Brain pericyte (primary cell): ENCODE results near the gene MTF1.
A peak's percentile ranks its signal among the peaks of the same experiment; 100 is the strongest.

ENCODE experiments used
- DNase-seq: peaks from one replicate; pipeline ENCODE4 v3.0.0-alpha.2; 2012; ENCODE audit warnings: low read depth, low spot score

Gene MTF1

DNA sequence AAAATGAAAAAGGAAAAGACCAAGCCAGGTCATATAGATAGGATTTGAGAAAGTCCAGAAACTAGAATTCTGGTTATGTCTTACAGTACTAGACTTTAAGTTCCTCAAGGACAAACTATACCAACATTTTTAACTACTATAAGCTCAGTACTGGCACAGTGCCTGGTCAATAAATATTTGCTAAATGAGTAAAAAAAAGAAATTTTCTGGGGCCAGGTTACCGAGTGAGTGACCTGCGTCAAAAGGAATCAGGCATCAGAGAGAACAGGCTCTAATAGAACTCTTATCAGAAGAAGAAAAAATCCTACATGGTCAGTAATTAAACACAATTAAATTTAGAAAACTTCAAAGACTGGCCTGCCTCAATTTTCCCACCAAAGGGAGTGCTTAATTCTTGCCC is 27.6 kb downstream of the MTF1 start:
- no peak for DNase-seq

DNA sequence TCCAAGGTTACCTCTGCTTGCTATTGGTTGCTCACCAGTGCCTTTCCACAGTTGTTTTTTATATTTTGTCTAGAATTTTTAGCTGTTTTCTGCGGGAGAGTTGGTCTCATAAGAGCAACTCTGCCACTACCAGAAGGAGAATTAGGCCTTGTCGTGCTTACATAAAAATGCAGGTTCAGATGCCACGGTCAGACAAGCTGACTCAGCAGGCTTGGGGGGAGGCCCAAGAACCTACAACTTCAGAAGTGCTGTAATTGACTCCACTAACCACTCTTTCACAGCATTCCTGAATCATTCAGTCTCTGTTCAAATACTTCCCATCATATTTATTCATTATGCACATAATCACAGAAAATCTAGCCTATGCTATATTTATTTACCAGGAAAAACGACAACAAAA is 28.3 kb downstream of the MTF1 start:
- DNase-seq = no peak

DNA sequence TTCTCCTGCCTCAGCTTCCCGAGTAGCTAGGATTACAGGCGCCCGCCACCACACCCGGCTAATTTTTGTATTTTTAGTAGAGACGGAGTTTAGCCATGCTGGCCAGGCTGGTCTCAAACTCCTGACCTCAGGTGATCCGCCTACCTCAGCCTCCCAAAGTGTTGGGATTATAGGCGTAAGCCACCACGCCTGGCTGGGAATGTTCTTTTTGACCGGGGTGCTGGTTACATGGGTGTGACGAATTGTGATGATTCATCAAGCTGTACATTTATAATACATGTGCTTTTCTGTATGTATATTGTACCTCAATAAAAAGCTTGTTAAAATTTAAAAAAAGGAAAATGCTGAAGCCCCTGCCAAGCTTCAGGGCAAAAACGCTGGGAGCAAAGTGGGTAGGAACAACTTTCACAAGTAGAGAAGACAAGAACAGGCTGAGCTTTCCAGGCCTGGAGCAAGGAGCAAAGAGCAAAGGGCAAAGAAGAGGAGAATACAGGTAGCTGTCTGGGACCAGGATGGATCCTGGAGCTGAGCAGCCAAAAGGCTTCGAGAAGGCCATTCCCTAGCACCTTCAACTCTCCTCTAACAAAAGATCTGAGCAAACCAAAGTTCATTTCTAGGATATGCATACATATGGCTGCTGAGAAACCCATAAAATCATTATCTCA is 30.9 kb downstream of the MTF1 start:
- DNase-seq = no peak

DNA sequence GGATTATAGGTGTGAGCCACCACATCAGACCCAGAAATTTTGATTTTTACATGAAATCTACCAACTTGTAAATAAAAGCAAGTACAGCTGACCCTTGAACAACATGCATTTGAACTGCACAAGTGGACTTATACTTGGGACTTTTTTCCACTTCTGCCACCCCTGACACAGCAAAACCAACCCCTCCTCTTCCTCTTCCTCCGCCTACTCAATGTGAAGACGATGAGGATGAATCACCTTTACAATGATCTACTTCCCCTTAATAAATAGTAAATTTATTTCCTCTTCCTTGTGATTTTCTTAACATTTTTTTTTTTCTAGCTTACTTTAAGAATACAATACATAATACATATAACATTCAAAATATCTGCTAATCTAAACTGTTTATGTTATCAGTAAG is 33.9 kb downstream of the MTF1 start:
- DNase-seq = no peak

DNA sequence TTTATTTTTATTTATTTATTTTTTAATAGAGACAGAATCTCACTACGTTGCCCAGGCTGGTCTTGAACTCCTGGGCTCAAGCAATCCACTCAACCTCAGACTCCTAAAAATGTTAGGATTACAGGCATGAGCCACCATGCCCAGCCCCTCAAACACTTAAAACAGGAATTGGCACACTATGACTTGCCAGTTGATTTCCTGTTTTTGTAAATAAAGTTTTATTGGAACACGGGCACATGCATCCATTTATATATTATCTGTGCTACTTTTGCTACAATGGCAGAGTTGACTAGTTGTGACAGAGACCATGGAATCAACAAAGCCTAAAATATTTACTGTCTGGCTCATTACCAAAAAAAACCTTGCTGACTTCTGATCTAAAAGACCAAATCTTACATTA is 35.4 kb downstream of the MTF1 start:
- DNase-seq = no peak

DNA sequence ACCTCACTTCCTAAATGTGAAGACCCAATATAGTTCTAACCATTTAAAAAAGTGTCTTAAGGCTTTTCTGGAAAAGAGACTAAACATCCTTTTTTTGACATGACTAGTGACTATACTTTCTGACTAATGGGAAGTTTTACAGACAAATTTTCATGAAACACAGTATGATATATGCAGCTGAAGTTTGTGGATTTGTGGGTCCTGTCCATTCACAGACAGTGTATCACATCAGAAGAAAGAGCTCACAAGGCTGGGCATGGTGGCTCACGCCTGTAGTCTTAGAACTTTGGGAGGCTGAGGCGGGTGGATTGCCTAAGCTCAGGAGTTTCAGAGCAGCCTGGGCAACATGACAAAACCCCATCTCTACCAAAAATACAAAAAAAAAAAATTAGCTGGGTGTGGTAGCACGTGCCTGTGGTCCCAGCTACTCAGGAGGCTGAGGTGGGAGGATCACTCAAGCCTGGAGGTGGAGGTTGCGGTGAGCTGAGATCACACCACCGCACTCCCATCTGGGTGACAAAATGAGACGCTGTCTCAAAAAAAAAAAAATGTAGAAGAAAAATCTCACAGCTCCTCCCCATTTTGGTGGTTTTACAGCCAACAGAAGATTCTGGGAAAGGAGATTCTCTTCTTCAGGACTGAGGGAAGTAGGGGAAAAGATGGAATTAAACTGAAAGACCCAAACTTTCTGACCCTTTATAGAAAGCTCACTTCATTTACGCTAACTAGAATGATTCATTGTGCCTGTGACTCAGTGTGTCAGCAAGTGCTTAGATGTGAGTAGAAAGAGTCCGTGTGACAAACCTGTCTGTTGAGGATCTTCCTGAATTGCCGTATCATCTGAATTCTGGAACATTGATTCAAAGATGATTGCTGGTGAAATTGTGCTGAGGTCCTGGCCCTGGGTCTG is 36.2 kb downstream of the MTF1 start:
- no peak for DNase-seq

DNA sequence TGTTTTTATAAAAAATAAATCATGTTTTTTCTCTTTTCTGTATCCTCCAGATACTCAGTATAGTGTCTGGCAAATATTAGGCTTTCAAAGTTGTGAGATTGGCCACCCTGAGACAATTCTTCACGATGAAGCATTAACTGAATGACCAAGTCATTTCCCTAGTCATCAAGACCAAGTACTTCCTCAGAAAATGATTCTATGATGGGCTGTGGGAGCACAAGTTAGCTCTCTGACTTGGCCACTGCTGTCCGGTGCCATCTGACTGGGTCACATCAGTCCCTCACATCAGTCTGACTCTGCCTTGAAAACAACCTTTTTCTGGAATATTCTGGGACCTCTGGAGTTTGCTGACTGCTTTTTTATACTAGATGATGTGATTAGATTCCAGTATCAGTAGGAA is 37.9 kb downstream of the MTF1 start:
- DNase-seq = no peak

DNA sequence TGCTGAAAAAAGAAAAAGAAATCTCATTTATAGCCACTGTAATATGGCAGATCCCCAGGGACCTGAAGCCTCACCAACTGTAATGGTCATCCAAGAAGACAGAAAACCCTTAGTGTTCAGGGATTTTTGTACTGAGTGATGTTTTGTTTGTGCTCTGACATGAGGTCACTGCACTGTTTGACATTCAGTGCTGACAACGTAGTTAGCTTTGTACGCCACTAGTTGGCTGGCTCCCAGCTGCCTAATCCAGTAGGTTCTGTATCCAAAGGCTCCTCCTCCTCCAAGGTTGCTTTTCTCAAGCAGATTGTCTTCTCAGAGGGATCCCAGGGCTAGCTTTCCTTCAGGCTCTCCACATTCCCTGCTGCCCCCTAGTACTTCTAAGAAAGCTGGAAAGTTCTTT is 41.9 kb downstream of the MTF1 start:
- DNase-seq = no peak

DNA sequence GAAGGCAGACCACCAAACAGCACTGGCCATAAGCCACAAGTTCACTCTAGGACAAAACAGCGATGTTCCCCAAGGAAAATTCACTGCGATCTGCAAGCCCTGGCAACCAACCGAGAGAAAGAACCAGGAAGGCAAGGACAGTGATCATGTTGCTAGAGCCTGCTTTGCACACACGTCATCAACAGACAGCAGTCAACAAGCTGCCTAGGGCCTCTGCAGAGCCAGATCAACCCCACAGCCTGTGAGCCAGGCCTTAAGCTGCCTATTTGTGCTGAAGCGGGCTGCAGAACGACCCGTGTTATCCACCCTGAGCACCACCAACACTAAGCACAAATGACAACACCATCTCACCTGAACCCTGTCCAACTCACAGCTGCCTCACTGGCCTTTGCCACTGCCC is 45.1 kb downstream of the MTF1 start:
- no peak for DNase-seq

DNA sequence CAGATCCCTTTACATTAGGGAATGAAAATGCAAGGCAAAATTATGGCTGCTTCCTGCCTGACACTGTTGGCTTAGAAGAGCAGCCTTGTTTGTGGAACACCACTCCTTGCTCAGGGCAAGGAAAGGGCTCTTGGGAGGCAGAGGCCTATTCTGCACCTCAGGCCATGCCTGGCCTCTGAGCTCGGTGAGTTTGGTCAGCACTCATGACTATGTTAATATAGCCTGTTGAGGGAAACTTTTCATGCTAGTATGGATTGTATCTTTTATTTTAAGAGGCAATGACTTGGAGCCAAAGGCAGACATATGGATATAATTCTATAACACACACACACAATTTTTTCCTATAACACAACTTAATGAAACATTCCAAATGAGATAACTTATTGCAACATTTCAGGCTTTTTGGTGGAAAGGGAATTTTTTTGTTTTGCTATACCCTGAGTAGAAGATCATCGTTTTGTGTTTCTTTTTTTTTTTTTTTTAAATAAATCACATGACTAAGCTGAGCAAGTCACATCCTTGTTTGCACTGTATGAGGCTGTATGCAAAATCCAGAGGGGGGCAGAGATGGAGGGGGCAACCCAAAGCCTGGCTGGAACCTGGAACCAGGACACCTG is 45.8 kb downstream of the MTF1 start:
- no peak for DNase-seq

DNA sequence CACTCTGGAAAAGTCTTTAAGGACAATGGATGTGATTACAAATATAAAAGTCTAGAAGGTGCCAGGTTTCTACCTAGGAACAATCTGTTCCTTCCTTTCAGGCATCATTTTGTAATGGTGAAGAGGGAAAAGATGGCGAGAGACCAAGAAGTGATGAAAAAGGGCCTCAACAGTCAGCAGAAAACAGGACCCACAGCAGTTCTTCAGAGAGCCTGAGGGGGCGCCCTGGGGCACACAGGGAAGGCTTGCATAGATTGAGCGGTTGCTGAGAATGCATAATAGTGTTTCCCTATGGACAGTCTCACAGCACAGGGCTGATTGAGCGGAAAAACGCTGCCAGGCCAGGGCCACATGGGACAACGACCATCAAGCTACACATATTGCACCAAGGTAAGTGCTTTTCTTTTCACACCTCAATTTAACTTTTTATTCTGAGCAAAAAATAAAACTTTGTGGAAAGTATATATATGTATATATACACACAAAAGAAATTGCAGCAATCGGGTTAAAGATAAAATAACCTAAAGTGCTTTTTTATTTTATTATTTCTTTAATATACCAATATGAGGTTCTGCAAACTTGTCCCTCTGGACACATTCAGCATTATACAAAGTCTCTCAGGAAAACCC is 48.3 kb downstream of the MTF1 start:
- no peak for DNase-seq

DNA sequence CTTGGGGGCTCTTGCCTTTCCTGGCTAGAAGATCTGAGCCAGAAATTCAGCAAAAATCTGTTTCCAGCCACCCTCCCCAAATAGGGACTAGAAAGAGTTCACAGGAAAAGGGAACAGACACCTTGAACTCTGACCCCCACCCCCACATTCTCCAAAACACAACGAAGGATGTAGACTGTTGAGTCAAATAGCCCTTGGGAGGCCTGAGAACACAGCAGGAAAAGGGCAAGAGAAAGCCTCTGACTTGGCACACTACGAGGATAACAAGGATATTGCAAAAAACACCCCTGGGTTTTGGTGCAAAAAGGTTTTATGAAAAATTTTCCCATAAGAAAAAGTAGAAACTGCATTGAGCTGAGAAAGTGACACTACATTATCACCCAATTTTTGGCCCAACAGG is 49.5 kb downstream of the MTF1 start:
- DNase-seq = no peak

DNA sequence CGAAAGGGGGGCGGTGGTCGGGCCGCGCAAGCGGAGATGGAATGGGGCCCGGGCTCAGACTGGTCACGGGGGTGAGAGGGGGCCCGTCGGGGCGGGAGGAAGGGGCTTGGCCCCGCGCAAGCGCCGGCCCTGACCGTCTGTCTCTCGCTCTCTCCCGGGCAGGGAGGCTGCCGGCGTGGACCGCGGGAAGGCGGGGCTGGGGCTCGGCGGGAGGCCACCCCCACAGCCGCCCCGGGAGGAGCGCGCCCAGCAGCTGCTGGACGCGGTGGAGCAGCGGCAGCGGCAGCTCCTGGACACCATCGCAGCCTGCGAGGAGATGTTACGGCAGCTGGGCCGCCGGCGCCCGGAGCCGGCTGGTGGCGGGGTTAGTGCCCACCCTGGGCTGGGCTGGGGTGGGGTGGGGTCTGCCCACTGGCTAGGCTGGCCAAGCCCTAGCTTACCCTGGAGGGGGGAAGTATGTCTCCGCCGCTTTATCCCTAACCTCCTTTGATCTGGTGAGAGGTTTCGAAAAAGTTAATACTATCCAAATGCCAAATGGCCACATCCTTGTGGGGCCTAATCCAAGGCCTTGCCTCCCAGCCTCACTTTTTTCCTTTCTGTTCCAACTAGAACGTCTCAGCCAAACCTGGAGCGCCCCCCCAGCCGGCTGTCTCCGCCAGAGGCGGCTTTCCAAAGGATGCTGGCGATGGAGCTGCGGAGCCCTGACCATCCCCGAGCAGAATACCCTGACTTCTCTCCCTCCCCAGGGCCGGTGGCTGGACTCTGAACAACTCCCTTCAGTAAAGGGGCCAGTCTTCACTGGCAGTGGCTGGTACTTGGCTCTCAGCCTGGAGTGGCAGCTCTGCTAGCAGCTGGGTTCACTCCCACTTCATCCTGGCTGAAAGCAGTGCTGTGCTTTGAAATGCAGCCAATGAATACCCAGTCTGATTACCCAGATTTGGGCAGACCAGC is 50.7 kb downstream of the MTF1 start:
- peak; percentile 51 for DNase-seq

DNA sequence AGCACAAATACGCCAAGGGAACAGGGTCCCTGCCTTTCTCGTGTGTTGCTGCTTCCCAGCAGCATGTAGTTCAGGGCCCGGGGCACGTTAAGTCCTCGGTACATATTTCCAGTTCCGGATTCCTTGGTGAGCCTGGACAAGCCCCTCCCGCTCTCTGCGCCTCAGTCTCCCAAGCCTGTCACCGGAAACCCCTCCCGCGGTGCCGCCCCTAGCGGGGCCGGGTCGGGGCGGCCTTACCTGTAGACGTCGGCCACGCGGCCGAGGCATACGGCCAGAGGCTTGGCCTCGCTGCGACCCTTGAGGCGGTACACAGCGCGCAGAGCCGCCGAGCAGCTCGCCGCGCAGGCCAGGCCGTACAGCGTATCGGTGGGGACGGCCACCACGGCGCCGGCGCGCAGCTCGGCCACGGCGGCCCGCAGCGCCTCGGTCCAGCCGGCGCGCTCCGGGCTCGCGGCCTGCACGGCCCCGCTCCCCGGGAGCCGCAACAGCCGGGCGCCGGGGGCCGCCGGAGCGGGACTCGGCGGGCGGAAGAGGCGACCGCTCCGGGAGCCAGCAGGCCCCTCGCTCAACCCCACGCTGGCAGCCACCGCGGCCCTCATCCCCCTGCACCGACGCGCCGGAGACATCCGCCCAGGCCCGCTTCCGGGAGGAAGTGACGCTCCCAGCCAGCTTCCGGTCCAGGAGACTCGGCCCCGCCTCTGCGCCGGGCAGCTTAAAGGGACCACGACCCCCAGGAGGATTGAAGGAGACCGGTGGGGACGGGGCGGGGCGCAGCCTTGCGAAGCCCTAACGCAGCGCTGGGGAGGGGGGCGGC is 51.6 kb downstream of the MTF1 start, which contains the start of the genes C1orf122 and YRDC:
TSS of gene C1orf122 (plus strand) at position 236 of the 814 bp plus-strand sequence. CDS start 615 bp downstream, outside the sequence.
TSS of gene YRDC (minus strand) at position 654 of the 814 bp plus-strand sequence. CDS start at position 626, 28 bp downstream.
- peak; percentile 58 for DNase-seq

DNA sequence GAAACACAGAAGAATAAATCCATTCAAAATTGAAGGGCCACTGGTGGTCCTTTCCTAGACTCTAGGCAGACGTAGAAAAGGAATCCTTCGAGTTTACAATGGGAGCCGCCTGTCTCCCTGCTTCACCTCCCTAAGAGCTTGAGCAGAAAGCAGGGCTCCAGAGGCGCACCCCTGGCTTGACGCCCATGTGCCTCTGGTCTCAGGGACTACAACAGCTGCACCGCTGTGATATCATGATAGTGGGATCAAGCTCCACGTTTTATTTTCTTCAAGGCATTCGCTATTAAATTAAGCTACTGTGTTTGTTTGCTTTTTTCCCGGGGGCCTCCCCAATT is 52.2 kb downstream of the MTF1 start:
- DNase-seq = no peak

DNA sequence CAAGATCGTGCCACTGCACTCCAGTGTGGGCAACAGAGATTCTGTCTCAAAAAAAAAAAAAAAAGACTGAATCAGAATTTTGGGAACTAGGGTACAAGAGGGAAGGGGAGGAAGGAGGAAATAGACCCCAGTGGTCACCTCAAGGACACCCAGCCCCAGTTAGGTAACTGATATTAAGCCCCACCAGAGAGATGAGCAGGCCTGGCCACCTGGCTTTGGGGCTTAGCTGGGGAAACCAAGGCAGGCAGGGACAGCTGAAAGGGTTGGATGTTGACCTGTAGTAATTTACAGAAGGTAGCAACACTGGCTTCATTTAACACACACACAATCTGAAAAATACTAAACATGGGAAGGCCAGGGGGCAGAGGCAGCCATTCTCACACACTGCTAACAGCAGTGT is 57.0 kb downstream of the MTF1 start:
- no peak for DNase-seq

DNA sequence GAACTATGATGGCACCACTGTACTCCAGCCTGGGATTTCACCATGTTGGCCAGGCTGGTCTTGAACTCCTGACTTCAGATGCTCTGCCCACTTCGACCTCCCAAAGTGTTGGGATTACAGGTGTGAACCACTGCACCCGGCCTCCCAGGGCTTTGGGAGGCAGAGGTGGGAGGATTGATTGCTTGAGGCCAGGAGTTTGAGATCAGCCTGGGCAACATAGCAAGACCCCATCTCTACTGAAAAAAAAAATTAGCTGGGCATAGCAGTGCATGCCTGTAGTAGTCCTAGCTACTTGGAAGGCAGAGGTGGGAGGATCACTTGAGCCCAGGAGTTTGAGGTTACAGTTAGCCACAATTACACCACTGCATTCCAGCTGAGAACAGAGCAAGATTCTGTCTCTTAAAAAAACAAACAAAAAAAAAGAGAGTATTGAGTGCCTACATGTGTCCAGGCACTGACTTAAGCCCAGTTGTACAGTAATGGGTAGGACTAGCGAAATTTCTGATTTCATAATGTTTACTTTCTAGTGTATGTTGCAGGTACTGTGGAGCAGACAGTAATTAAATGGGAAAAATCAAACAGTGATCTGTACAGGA is 61.5 kb downstream of the MTF1 start:
- DNase-seq = no peak

DNA sequence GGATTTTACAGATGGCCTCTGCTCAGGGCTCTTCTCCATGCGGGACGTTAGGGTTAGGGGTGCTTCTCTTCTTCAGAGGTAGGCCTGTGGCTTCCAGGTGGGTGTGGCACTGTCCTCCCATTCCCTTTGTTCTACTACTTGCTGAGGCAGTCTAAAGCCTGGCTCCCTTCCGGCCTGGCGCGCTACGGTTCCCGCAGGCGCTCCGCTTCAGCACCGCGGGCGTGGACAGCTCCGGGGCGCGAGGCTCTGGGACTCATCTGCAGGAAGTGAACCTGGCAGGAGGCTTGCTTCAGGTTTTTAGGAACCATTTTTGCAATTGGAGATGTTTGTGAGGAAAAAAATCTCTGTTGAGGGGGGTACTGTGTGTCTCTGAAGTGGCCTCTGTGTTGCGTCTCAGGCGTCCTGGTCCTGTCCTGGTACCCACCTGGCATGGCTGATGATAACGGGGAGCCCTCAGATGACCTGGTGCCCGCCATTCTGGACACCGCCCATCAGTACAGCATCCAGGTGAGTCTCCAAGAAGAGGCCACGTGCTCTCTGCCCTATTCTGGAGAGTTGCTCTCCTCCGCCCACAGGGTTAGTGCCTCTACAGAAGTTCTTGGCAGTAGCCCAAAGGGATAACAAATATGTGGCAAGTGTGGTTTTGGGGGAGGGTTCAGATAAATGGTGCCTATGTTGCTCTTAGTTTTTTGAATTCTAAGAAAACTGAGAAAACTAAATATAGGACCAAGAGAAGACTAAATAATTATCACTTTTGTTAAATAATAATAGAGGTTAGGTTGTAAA is 63.9 kb downstream of the MTF1 start:
- no peak for DNase-seq
